Skin epidermis (tissue), 12 donors: ENCODE measurements around the gene DIP2A.

Experiments used
- H3K27ac ChIP-seq, 21 experiments: fragments of 200-600 bp; sonication (generic) in 11 of 21; one replicate each; pipeline ENCODE4 v1.5.0; 2020; ENCODE audit warnings: mild to moderate bottlenecking in 3 of 21, inconsistent platforms in 2 of 21, moderate library complexity in 2 of 21
- H3K4me3 ChIP-seq, 7 experiments: fragments of 200-600 bp; sonication (generic) in 2 of 7; one replicate each; pipeline ENCODE4 v1.5.0; 2020; ENCODE audit warnings: inconsistent platforms in 2 of 7, mild to moderate bottlenecking in 2 of 7, moderate library complexity in 1 of 7

Gene DIP2A

GRCh38 chr21:46475296-46475695 is 16.6 kb downstream of the DIP2A start:
- no peak overlapping the region for H3K4me3 ChIP-seq

DNA sequence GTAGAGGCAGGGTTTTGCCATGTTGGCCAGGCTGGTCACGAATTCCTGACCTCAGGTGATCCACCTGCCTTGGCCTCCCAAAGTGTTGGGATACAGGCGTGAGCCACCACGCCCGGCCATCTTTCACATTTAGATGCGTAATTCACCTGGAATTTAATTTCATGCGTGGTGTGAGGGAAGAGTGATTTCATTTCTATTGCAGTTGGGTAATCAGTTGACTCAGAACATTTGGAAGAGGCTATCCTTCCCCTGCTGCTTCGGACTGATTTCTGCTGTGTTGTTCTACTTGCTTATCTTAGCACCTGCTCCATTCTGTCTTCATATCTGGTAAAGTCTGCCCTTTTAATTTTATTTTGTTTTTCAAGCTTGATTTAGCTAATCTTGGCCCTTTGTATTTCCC is 19.1 kb downstream of the DIP2A start:
- Histone ChIP-seq H3K4me3 (no peak overlapping the region), H3K27ac (no peak overlapping the region)

More at GRCh38 chr21:46475296-46475695, 16.6 kb downstream of the DIP2A start:
- no peak overlapping the region for H3K27ac ChIP-seq

DNA sequence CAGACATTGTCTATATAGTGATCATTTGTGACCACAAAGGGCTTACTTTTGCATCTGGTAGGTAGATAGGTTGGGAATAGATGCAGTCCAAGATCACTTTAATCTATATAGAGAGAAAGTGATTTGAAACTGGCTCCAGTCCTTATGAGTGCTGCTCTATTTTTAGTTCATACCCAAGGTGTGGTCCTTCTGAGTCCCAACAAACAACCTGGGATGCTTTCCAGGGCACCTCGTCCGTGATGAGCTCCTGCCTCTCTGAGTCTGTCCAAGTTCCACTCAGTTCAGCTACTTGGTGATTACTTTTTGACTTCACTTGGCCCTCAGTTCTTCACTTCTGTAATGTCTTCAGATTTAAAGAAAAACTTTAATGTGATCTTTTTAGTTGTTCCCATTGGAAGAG is 20.2 kb downstream of the DIP2A start:
- Histone ChIP-seq H3K4me3 (no peak overlapping the region), H3K27ac (no peak overlapping the region)

DNA sequence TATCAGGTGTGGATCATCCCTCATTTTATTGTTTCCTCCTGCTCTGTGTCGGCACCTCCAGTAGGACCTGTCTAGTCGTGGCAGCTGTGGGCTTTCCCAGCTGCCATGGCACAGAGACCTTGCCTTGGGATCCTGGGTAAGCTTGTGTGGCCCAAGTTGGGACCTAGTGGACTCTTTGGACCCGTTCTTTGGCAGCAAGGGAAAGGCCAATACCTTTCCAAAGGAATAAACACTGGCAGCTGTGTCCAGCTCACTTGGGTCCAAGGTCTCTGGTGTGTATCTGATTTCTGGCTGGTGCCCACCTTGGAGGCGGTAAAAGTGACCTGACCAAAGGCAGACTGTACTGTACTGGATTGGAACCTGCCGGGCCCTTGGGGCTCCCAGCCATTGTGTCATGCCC is 21.8 kb downstream of the DIP2A start:
- H3K27ac ChIP-seq = no peak overlapping the region
- no peak overlapping the region for H3K4me3 ChIP-seq

DNA sequence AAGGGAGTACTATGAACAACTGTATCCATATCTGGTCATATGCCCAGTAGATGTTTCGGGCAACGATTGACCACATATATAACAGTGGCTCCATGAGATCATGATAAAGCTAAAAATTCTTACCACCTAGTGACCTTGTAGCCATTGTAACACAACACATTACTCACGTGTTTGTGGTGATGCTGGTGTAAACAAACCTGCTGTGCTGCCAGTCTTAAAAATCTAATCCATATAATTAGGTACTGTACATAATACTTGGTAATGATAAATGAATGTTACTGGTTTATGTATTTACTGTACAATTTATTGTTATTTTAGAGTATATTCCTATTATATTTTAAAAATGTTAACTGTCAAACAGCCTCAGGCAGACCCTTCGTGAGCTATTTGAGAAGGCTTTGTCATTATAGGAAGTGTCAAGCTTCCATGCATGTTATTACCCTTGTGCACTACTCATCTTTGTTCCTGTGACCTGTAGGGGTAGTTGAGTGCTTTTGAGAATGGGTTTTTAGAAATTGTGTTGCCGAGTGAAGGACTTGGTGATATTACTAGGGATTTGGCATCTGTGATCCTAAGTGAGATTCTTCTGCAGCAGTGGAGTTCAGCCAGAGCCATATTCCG is 23.6 kb downstream of the DIP2A start:
- H3K27ac ChIP-seq = no peak overlapping the region
- no peak overlapping the region for H3K4me3 ChIP-seq

DNA sequence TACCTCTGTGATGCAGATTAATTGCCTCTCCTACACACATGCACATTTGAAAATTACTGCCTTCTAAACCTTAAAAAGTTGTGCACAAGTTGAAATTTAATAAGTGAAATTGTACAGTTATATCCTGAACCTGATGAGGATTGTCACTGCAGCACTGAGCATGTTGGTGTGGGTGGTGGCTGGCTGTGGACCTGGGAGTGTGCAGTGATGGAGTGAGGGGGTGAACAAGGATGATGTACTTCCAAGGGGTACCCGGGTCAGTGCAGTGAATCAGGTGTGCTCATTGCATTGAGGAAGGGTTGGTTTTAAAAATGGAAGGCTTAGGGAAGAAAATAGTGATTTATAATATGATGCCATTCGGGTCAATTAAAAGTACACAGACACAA is 24.1 kb downstream of the DIP2A start:
- Histone ChIP-seq H3K4me3 (no peak overlapping the region), H3K27ac (no peak overlapping the region)

GRCh38 chr21:46483300-46484295 is 24.9 kb downstream of the DIP2A start:
- Histone ChIP-seq H3K4me3 (no peak overlapping the region), H3K27ac (no peak overlapping the region)

DNA sequence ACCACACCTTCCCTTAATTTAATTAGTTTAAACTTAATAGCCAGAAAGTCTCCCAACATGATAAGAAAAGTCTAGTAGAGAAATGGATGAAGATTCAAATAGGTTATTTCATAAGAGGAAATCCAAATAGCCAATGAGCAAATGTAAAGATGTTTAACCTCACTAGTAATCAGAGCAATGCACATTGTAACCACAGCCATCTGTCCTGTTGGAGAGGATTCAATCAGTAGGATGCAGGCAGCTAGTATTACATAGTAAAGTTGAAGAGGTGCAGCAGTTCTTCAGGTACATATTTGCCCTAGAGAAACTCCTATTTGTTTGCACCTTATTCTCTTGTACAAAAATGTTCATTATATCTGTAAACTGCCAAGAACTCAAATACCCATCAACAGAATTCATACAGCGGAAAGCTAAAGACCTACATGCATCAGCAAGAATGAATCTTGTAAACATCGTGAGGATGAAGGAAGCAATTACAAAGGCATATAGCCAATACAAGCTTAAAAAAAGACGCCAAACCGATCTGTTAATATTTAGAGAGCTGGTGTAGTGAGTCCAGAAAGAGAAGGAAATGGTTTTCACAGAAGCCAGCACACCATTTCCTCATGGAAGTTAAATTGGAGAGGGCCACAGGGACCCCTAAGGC is 27.9 kb downstream of the DIP2A start:
- Histone ChIP-seq H3K27ac (no peak overlapping the region), H3K4me3 (no peak overlapping the region)

GRCh38 chr21:46489162-46489663 is 30.5 kb downstream of the DIP2A start:
- Histone ChIP-seq H3K27ac (no peak overlapping the region), H3K4me3 (no peak overlapping the region)

- no peak overlapping the region for H3K4me3 ChIP-seq
- no peak overlapping the region for H3K27ac ChIP-seq
Observed at GRCh38 chr21:46489800-46490199, 31.1 kb downstream of the DIP2A start.

- Histone ChIP-seq H3K27ac (no peak overlapping the region), H3K4me3 (no peak overlapping the region)
Observed at GRCh38 chr21:46491553-46491952, 32.9 kb downstream of the DIP2A start.

DNA sequence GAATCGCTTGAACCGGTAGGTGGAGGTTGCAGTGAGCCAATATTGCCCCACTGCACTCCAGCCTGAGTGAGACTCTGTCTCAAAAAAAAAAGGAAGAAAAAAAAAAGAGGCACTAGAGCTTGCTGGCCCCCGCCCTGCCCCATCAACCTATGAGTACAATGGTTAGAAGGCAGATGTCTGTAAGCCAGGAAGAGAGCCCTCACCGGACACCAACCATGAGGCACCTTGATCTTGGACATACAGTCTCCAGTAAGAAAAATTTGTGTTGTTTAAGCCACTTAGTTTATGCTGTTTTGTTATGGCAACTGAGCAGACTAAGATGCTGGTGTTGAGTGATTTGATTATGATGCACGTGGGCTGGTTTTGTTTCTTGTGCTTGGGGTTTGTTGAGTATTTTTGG is 34.2 kb downstream of the DIP2A start:
- Histone ChIP-seq H3K4me3 (no peak overlapping the region), H3K27ac (no peak overlapping the region)

- Histone ChIP-seq H3K27ac (no peak overlapping the region), H3K4me3 (no peak overlapping the region)
Observed at GRCh38 chr21:46493828-46494227, 35.1 kb downstream of the DIP2A start.

- no peak overlapping the region for H3K4me3 ChIP-seq
- no peak overlapping the region for H3K27ac ChIP-seq
Observed at GRCh38 chr21:46498335-46499050, 39.8 kb downstream of the DIP2A start.

DNA sequence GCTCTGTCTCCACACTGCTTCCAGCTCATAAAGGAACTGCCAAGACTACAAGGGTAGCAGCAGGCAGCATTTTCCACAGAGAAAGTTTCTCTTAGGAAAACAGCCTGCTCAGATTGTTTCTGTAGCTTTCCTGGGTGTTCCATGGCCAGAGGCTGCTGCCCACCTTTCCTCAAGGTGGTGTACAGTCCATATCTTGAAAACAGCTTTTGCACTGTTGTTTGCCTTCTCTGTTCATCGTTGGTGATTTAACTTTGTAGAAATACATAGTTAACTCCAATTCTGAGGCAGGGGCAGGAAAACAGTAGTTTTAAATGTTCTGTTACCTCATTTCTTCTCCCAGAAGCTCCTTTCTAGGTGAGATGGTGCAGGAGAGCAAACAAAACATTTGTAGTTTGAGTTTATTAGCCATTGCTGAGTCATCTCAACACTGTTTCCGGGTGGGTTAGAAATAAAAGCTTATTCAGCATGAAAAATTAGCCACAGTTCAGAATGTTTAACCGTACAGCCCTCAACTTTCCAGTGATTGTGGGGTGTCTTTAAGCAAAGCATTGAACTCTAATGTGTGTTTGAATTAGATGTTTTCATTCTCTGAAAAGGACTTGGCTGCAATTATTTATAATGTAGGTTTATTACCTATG is 41.7 kb downstream of the DIP2A start:
- H3K27ac ChIP-seq = peak overlapping the region in 7 of 21 experiments; percentile 1 to 75 (median 28)

DNA sequence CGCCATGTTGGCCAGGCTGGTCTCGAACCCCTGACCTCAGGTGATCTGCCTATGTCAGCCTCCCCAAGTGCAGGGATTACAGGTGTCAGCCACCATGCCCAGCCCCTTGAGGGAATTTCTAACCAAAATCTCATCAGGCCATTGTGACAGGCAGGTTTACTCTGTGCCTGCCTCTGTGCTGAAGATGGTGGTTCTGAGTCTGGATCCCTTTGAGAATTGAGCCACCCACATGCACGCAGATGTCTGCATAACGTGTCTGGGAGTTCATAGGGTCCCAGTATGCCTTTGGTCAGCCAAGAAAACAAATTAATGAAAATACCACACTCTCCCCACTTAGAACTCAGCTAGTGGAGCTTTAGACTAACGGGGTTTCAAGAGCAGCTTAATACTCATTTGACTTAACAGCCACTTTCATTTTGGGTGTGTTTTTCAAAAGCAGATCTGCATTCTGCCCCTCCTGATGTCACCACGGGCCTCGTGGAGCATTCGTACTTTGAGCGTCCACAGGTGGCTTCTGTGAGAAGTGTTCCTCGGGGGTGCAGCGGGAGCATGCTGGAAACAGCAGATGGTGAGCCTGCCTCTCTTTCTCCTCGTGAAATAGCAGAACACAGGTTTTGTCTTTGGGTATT is 45.3 kb downstream of the DIP2A start:
- H3K4me3 ChIP-seq = no peak overlapping the region
- peak overlapping the region in 3 of 21 experiments; percentile 26 to 69 (median 37) for H3K27ac ChIP-seq

More for the DNA sequence above, 41.7 kb downstream of the DIP2A start:
- no peak overlapping the region for H3K4me3 ChIP-seq

- peak overlapping the region in 1 of 21 experiments; percentile 69 for H3K27ac ChIP-seq
- H3K4me3 ChIP-seq = no peak overlapping the region
Observed at GRCh38 chr21:46504666-46505065, 46.0 kb downstream of the DIP2A start.

- no peak overlapping the region for H3K27ac ChIP-seq
- H3K4me3 ChIP-seq = no peak overlapping the region
Observed at GRCh38 chr21:46507562-46507961, 48.9 kb downstream of the DIP2A start.
